Mesenchymal stem cell (in vitro differentiated cells and primary cell): ENCODE results near the gene CCDC174.

Experiments used
- DNase-seq: peaks from one replicate; pipeline ENCODE4 v3.0.0-alpha.2; 2013
- H2AFZ ChIP-seq: one replicate; pipeline ENCODE4 v1.6.1; 2013; ENCODE audit warnings: low read depth, mild to moderate bottlenecking, control low read depth, inconsistent platforms, low read length, moderate library complexity
- H2AK5ac ChIP-seq: 2 replicates; pipeline ENCODE4 v1.6.1; 2013; ENCODE audit warnings: low read length, moderate library complexity, mild to moderate bottlenecking, inconsistent platforms; ENCODE audit not compliant: severe bottlenecking
- H2BK120ac ChIP-seq: one replicate; pipeline ENCODE4 v1.6.1; 2013; ENCODE audit warnings: low read depth, mild to moderate bottlenecking, inconsistent platforms, low read length, moderate library complexity
- H2BK12ac ChIP-seq, 2 experiments: one replicate each; pipeline ENCODE4 v1.6.1; 2013; ENCODE audit warnings: inconsistent platforms in 2 of 2, low read length in 2 of 2, mild to moderate bottlenecking in 2 of 2, moderate library complexity in 2 of 2, control low read depth in 1 of 2
- H2BK15ac ChIP-seq: one replicate; pipeline ENCODE4 v1.6.1; 2013; ENCODE audit warnings: mild to moderate bottlenecking, low read depth, inconsistent platforms; ENCODE audit not compliant: poor library complexity, severe bottlenecking
- H2BK5ac ChIP-seq: 2 replicates; pipeline ENCODE4 v1.6.1; 2013; ENCODE audit warnings: low read depth, mild to moderate bottlenecking, low read length, control low read depth, inconsistent platforms; ENCODE audit not compliant: poor library complexity, severe bottlenecking
- H3K14ac ChIP-seq, 2 experiments: one replicate each; pipeline ENCODE4 v1.6.1; 2013; ENCODE audit warnings: inconsistent platforms in 2 of 2, low read length in 2 of 2, control low read depth in 1 of 2, mild to moderate bottlenecking in 1 of 2, moderate library complexity in 1 of 2
- H3K18ac ChIP-seq, 2 experiments: one replicate each; pipeline ENCODE4 v1.6.1; 2013; ENCODE audit warnings: inconsistent platforms in 2 of 2, low read length in 2 of 2, control low read depth in 1 of 2, low read depth in 1 of 2, mild to moderate bottlenecking in 1 of 2
- H3K23ac ChIP-seq, 2 experiments: one replicate each; pipeline ENCODE4 v1.6.1; 2013; ENCODE audit warnings: inconsistent platforms in 2 of 2, low read length in 2 of 2, mild to moderate bottlenecking in 2 of 2, moderate library complexity in 2 of 2, control low read depth in 1 of 2
- H3K27ac ChIP-seq: 2 replicates; pipeline ENCODE4 v1.5.1; 2013; ENCODE audit warnings: mild to moderate bottlenecking, moderate library complexity, low read length, control low read depth, inconsistent platforms; ENCODE audit not compliant: poor library complexity, severe bottlenecking
- H3K27me3 ChIP-seq, 2 experiments: 2 replicates each; pipeline versions ENCODE4 v1.6.1 to v1.7.0; 2013; ENCODE audit warnings: low read length in 2 of 2, mild to moderate bottlenecking in 2 of 2, moderate library complexity in 2 of 2, control low read depth in 1 of 2, inconsistent platforms in 1 of 2; ENCODE audit not compliant: control insufficient read depth in 1 of 2, insufficient read depth in 1 of 2
- H3K36me3 ChIP-seq, 2 experiments: 2 replicates each; pipeline versions ENCODE4 v1.6.1 to v1.7.0; 2013; ENCODE audit warnings: low read length in 2 of 2, control low read depth in 1 of 2, inconsistent platforms in 1 of 2, low read depth in 1 of 2, mild to moderate bottlenecking in 1 of 2; ENCODE audit not compliant: insufficient read depth in 2 of 2, control insufficient read depth in 1 of 2
- H3K4ac ChIP-seq, 2 experiments: one replicate each; pipeline ENCODE4 v1.6.1; 2013; ENCODE audit warnings: inconsistent platforms in 2 of 2, low read length in 2 of 2, mild to moderate bottlenecking in 2 of 2, moderate library complexity in 2 of 2, control low read depth in 1 of 2, low read depth in 1 of 2
- H3K4me1 ChIP-seq: 2 replicates; pipeline ENCODE4 v1.6.1; 2013; ENCODE audit warnings: low read depth, low read length, control low read depth; ENCODE audit not compliant: control insufficient read depth, insufficient read depth
- H3K4me2 ChIP-seq: 2 replicates; pipeline ENCODE4 v1.6.1; 2013; ENCODE audit warnings: low read length, mild to moderate bottlenecking, inconsistent platforms; ENCODE audit not compliant: poor library complexity, severe bottlenecking
- H3K4me3 ChIP-seq, 2 experiments: 2 replicates each; pipeline versions ENCODE4 v1.5.1 to v1.7.0; 2013; ENCODE audit warnings: low read length in 2 of 2, mild to moderate bottlenecking in 2 of 2, control low read depth in 1 of 2, low read depth in 1 of 2; ENCODE audit not compliant: insufficient read depth in 1 of 2
- H3K79me1 ChIP-seq: replicated peaks from 2 replicates; pipeline ENCODE4 v1.6.1; 2013; ENCODE audit warnings: mild to moderate bottlenecking, control low read depth, low read length, inconsistent platforms; ENCODE audit not compliant: poor library complexity, severe bottlenecking
- H3K9ac ChIP-seq: 2 replicates; pipeline ENCODE4 v1.7.0; 2013; ENCODE audit warnings: mild to moderate bottlenecking, low read length, moderate library complexity
- H3K9me3 ChIP-seq: 2 replicates; pipeline ENCODE4 v1.7.0; 2013; ENCODE audit warnings: mild to moderate bottlenecking, low read length; ENCODE audit not compliant: control insufficient read depth
- H4K8ac ChIP-seq: one replicate; pipeline ENCODE4 v1.6.1; 2013; ENCODE audit warnings: inconsistent platforms, mild to moderate bottlenecking, low read length, moderate library complexity
- H4K91ac ChIP-seq: one replicate; pipeline ENCODE4 v1.6.1; 2013; ENCODE audit warnings: mild to moderate bottlenecking, low read length, inconsistent platforms
- WGBS: methylation state at CpG from one replicate; pipeline ENCODE4 v1.1.7; 2013; ENCODE audit warnings: mixed read lengths; 5-methylcytosine and 5-hydroxymethylcytosine counted together

CCDC174 gene

GRCh38 chr3:14717307-14717706 is 65.7 kb downstream of the CCDC174 start:
- Histone ChIP-seq H3K14ac (no peak overlapping the region), H3K18ac (no peak overlapping the region), H2BK5ac (no peak overlapping the region), H3K27ac (no peak overlapping the region), H3K4me1 (no peaks in the 10 kb centered on the region), H2BK120ac (no peak overlapping the region), H4K8ac (no peak overlapping the region), H3K4me2 (no peak overlapping the region), H3K4ac (no peak overlapping the region), H3K4me3 (no peak overlapping the region), H2BK12ac (no peak overlapping the region), H3K23ac (no peak overlapping the region), H2AFZ (no peak overlapping the region), H3K9ac (no peak overlapping the region), H3K9me3 (peaks cover 13% of the 10 kb centered on the region), H3K27me3 (peaks cover 0 to 9% of the 10 kb centered on the region in 2 experiments), H2BK15ac (no peak overlapping the region), H4K91ac (no peak overlapping the region), H3K36me3 (no peaks in the 10 kb centered on the region), H3K79me1 (no peaks in the 10 kb centered on the region), H2AK5ac (no peak overlapping the region)
- WGBS: 92% methylated on average over 1 of the region's 1 CpG
- DNase-seq: no peak

- no peak overlapping the region for H3K4me2 ChIP-seq
- H3K4me1 ChIP-seq: no peaks in the 10 kb centered on the region
- no peak overlapping the region for H4K91ac ChIP-seq
- peaks cover 0 to 9% of the 10 kb centered on the region in 2 experiments for H3K27me3 ChIP-seq
- 91% methylated on average over 2 of the region's 2 CpGs for WGBS
- no peak overlapping the region for H2BK5ac ChIP-seq
- no peak overlapping the region for H3K14ac ChIP-seq
- no peak overlapping the region for H3K4ac ChIP-seq
- H2BK12ac ChIP-seq: no peak overlapping the region
- no peak overlapping the region for H2BK15ac ChIP-seq
- no peak overlapping the region for H2BK120ac ChIP-seq
- no peak for DNase-seq
- H3K9ac ChIP-seq: no peak overlapping the region
- H3K27ac ChIP-seq: no peak overlapping the region
- no peak overlapping the region for H3K23ac ChIP-seq
- no peak overlapping the region for H2AFZ ChIP-seq
- no peak overlapping the region for H2AK5ac ChIP-seq
- no peaks in the 10 kb centered on the region for H3K36me3 ChIP-seq
- H3K18ac ChIP-seq: no peak overlapping the region
- H4K8ac ChIP-seq: no peak overlapping the region
- peaks cover 7% of the 10 kb centered on the region for H3K9me3 ChIP-seq
- no peaks in the 10 kb centered on the region for H3K79me1 ChIP-seq
- H3K4me3 ChIP-seq: no peak overlapping the region
Observed at GRCh38 chr3:14718539-14718938, 67.0 kb downstream of the CCDC174 start.

- Histone ChIP-seq H4K91ac (no peak overlapping the region), H3K4ac (no peak overlapping the region), H3K36me3 (no peaks in the 10 kb centered on the region), H2BK120ac (no peak overlapping the region), H3K9me3 (peaks cover 3% of the 10 kb centered on the region), H2AK5ac (no peak overlapping the region), H3K4me2 (no peak overlapping the region), H3K18ac (no peak overlapping the region), H3K27me3 (peaks cover 0 to 5% of the 10 kb centered on the region in 2 experiments), H3K4me3 (no peak overlapping the region), H2AFZ (no peak overlapping the region), H3K9ac (no peak overlapping the region), H2BK15ac (no peak overlapping the region), H3K23ac (no peak overlapping the region), H4K8ac (no peak overlapping the region), H3K27ac (no peak overlapping the region), H3K14ac (no peak overlapping the region), H2BK5ac (no peak overlapping the region), H3K4me1 (no peaks in the 10 kb centered on the region), H3K79me1 (no peaks in the 10 kb centered on the region), H2BK12ac (no peak overlapping the region)
- DNase-seq: no peak
- 93% methylated on average over 2 of the region's 2 CpGs for WGBS
Observed at GRCh38 chr3:14719006-14719405, 67.4 kb downstream of the CCDC174 start.

- Histone ChIP-seq H3K18ac (no peak overlapping the region), H3K9ac (no peak overlapping the region), H3K4me3 (no peak overlapping the region), H2BK15ac (no peak overlapping the region), H2AFZ (no peak overlapping the region), H4K8ac (no peak overlapping the region), H2BK12ac (no peak overlapping the region), H3K4ac (no peak overlapping the region), H3K23ac (no peak overlapping the region), H3K27ac (no peak overlapping the region), H2BK5ac (no peak overlapping the region), H3K27me3 (peaks cover 0 to 7% of the 10 kb centered on the region in 2 experiments), H3K14ac (no peak overlapping the region), H4K91ac (no peak overlapping the region), H2BK120ac (no peak overlapping the region), H3K4me1 (no peaks in the 10 kb centered on the region), H3K9me3 (no peaks in the 10 kb centered on the region), H3K4me2 (no peak overlapping the region), H3K79me1 (no peaks in the 10 kb centered on the region), H3K36me3 (no peaks in the 10 kb centered on the region), H2AK5ac (no peak overlapping the region)
- no peak for DNase-seq
- 60% methylated on average over 7 of the region's 8 CpGs for WGBS
Observed at GRCh38 chr3:14721126-14721864, 69.7 kb downstream of the CCDC174 start.
